Stimulated activated CD4-positive, alpha-beta T cell treated with anti-CD3 and anti-CD28 coated beads, Interleukin-4, amount 100 ng/mL, for 4 hours (primary cell): ENCODE measurements around the gene DOK1.

Source experiments
- DNase-seq, 2 experiments: peaks; one replicate each; pipeline ENCODE4 v3.0.0-alpha.2; 2020

The DOK1 gene

DNA sequence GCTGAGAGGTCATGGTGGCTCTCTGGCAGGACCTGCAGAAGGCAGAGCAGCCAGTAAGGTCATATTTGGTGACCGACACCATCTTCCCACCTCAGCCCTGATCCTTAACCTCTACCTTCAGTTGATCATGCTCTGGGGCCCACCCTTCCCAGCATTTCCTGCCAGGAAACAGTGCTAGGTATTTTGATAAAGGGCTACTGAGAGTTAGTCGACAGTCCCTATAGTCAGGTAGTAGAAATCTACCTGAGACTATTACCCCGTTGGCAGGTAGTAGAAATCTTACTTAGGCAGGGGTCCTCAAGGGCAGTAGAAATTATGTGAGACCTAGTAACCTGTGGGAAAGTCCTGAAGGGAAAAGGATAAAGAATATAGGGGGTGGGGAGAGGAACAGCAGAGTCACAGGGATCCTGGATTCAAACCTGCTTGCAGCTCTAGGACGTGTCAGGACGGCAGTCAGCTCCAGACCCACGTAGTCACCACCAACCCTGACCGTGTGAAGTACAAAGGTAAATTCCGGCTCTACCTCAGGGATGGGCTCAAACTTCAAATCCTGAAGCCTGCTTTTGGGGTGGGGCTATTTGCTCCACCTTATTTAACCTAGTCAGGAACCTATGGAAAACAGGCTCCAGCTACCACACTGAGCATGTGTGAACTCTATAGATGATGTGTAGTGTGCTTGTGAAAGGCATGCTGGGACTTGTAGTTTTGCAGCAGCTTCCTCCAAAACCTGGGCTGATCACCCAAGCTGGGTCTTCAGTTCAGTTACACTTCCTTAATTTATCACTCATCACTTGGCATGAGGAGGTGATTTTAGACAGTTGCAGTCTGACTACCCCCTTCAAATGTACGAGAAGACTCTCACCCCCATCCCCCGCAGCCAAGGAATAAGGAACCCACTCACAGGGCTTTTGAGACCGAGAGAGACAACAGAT is 28.5 kb upstream of the DOK1 start, which contains the start of gene DQX1:
TSS of gene DQX1 (minus strand) at position 515 of the 932 bp plus-strand sequence. CDS start at position 13, 502 bp downstream.
- no peak for DNase-seq

DNA sequence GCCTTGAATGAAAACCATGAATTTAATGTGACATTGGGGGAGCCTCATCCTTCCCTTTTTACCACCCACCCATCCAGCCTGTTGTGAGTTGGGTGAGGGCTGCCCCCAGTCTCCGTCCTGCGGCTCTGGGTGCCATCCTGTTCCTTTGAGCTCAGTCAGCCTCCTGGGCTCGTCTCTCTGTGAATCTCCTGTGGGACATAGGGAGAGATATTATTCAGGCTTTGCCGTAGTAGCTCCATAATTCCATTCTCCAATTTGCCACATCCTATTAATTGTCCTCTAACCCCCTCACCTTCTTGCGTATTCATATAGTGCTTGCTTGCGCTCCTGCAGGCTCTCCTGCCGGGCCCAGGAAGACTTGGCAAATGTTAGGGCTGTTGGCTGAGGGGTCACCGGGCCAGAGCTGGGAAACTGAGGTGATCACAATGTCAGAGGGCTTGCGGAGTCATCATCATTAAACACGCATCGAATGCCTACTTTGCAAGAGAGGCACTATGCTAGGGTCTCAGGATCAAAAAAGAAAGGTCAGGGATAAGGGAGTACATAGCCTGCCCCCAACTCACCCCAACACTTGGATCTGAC is 27.8 kb upstream of the DOK1 start:
- no peak for DNase-seq

DNA sequence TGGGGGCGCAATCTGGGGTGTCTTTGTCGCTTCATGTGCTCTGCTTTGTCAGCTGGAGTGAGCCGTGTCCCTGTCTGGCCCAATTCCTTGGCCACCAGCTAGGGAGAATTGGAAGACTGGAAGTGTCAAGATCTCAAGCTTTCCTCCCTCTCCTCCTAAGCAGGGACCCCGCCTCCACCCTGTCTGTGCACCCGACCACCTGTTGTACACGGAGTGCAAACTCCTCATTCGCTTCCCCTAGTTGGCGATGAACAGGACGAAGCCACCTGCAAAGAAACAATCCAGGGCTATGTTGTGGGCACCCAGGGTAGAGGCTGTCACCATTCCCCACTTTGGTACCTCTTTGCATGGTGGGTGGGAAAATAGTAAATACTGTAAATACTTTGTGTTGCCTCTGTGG is 26.8 kb upstream of the DOK1 start:
- DNase-seq, result no peak

DNA sequence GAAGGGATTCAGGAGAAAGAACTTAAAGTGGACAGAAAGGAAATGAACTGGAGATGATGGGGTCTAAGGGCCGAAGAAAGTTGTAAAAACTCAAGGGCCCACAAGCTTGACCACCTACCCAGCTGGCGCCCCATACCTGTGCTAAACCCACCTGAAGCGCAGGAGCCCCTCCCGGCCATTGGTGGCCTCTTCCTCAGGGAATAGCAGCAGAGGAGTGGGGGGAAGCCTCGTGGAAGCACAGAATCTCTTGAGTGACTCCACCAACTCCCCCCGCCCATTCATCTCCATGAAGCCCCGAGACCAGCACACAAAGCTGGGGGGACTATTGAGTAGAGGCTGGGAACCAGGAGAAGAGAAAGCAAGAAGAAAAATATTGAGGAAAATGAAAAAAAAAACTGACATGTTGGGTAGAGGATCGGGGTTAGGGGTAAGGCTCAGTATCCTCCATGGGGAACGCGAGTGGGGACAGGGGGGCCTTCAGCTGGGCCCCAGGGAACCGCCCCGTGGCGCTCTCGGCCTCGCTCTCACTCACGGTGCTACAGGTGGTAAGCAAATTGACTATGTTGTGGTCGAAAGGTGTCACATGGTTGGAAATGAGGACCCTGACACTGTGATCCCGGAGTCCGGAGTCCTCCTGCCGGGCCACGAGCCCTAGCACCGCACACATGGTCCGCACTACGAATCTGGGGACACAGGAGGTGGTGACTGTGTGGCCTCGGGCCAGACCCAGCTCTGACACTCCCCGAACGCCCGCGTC is 25.7 kb upstream of the DOK1 start:
- peak in 1 of 2 experiments; percentile 23 for DNase-seq

DNA sequence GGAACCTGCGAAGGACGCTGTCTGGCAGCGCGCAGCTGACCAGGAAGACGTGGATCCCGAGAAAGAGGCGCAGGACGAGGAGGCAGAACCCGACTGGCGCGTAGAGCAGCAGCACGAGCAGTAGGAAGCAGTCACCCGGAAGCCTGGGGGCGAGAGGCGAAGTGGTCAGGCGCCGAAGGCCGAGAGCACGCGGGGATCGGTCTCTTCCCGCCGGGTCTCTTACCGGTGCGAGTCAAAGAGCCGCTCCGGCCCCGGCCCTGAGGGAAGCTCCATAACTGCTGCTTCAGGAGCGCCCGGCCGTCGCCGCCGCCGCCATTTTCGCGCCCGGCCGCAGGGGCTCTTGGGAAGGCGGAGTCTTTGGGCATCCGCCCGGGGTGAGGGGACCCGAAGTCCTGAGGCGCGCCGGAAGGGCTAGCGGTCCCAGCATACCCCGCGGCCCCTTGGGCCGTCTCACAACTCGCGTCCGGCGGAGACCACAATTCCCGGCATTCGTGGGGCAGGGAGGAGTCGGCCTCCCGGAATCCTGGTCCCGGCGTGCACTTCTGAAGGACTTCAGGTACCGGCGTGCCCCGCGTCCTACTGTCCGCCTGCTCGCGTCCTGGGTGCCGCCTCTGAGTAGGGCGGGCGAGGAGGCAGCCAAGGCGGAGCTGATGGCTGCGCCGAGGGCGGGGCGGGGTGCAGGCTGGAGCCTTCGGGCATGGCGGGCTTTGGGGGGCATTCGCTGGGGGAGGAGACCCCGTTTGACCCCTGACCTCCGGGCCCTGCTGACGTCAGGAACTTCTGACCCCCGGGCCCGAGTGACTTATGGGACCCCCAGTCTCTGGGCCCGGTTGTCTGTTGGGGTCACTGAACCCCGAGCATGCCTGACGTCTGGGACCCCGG is 24.9 kb upstream of the DOK1 start, which contains the start of the genes AUP1 and HTRA2:
TSS of gene AUP1 (minus strand) at position 350 of the 882 bp plus-strand sequence. CDS start at position 273, 77 bp downstream.
TSS of gene HTRA2 (plus strand) at position 577 of the 882 bp plus-strand sequence. CDS start at position 651, 74 bp downstream.
- peak; percentile 84 to 87 for DNase-seq

DNA sequence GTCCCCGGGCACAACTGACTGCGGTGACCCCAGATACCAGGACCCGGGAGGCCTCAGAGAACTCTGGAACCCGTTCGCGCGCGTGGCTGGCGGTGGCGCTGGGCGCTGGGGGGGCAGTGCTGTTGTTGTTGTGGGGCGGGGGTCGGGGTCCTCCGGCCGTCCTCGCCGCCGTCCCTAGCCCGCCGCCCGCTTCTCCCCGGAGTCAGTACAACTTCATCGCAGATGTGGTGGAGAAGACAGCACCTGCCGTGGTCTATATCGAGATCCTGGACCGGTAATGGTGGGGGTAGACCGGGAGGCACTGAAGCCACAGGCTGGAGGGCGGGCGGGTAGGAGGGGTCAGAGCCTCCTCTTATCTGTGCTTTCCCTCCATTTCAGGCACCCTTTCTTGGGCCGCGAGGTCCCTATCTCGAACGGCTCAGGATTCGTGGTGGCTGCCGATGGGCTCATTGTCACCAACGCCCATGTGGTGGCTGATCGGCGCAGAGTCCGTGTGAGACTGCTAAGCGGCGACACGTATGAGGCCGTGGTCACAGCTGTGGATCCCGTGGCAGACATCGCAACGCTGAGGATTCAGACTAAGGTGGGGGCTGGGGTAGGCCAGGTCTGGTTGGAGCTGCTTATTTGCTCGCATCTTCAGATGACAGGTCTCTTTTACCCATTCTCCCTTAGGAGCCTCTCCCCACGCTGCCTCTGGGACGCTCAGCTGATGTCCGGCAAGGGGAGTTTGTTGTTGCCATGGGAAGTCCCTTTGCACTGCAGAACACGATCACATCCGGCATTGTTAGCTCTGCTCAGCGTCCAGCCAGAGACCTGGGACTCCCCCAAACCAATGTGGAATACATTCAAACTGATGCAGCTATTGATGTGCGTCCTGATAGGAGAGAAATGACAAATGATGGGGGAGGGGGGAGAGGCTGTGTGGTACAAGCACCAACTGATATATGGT is 24.0 kb upstream of the DOK1 start:
- peak; percentile 27 to 42 for DNase-seq

DNA sequence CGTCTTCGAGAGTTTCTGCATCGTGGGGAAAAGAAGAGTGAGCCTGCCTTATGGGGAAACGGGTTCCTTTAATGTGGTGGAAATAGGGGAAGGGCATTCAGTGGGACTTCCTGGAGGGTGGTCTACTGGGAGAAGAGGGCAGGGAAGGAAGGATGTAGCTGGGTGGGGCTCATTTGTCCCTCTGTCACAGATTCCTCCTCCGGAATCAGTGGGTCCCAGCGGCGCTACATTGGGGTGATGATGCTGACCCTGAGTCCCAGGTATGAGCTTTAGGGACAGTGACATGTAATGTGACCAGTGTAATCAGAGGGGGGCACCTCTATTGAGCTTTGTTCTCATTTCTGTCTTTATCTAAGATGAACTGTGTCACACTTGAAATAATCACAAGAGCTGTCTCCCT is 22.9 kb upstream of the DOK1 start:
- no peak for DNase-seq

DNA sequence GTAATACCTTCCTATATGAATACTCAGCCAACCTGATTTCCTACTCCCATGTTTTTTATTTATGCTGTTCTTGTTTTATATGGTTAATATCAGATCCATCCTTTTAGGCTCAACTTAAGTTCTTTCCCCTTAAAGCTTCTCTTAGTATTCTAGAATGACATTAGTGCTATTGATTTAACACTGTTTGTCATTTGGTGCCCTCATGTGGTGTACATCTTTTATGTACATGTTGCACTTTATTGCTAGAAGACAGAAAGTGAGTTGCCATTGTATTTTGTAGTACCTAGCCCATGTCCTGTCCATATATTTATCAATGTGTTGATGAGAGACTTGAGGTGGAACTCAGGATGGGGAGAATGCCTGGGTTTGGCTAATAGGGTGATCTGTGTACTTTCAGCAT is 22.3 kb upstream of the DOK1 start:
- DNase-seq, result no peak

DNA sequence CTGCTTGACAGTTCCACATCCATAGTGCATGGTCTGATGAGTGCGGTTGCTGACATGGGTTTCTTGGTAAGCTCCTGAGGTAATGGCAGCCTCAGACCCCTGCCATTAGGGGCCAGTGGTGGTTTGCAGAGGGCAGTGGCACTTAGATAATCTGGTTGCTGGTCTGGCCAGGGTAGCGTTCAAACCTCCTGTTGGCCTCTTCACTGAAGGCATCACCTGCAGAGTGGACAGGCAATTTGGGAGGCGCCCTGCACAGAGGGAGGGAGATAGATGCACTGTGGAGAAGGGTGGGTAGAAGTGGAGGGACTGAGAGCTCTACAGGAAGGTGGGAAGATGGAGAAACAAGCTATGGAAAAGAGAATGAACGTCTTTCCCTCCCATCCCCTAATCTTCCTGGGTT is 21.1 kb upstream of the DOK1 start:
- DNase-seq, result no peak

DNA sequence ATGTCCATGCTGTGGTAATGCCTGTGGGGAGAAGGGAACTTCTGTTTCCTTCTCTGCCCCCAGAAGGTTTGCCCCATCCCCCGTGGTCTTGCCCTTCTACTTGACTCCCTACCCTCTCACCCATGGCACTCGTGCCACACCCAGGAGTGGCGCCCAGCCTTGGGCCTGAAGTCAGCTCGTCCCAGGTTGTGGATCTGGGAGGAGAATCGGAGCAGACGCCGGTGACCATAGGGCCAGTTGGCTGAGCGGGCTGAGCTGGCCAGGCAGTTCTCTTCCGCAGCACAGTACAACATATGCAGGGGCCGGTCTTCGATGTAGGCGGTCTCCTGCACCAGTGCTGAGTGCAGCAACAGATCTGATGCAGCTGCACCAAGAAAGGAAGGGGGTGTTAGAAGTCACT is 20.1 kb upstream of the DOK1 start:
- DNase-seq, result no peak

DNA sequence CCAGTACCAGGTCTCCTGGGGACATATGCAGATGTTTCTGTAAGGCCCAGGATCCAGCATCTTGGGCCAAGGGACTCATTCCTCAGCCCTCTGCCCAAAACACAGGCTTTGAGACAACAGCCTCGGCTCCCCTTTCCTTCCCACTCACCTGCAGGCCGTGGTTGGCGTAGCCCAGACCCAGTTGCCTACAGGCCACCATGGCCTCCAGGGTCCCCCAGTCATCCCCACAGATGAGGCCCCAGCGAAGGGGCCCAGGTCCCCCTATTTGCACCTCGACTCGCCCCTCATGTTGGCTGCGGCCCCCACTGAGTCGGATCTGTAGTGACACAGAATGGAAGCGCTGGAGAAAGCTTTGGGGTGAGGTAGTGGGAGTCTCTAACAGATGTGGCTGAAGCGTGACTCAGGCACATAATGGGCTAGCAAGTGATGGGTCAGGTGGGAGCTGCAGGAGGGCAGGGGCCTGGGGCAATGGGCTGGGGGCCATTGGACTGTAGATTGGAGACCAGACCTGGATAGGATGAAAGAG is 19.0 kb upstream of the DOK1 start:
- DNase-seq, result no peak

DNA sequence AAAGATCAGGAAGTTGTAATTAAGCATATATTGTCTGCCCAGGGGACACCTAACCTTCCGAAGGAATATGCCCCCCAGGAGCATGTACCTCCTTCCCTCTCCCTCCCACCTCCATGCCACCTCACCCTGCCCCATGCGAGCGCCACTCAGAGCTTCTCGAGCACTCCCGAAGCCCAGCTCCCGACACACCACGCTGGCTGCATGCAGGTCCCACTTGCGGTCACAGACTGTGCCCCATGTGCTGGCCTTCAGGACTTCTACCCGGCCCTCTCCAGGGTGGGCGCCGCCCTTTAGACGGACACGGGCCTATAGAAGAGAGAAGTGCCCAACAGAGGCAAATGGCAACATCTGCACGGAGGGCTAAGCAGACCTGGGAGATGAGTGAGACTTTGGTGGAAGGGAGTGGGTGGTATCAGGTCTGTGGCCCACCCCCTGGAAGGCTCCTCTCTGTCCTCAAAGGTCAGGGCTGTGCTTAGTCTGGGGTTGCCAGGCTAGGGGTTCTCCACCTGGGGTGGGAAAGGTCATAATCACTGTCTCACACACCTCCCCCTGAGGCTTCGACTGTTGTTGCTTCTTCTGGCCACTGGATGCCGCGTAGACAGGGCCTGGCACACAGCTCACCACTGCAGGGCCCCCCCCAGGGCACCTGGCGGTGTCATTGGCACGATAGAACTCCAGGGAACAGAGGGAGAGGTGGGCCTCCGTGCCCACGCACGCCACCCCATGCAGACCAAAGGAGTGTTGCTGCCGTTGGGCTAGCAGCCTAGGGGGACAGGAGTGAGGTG is 18.2 kb upstream of the DOK1 start:
- DNase-seq, result no peak

DNA sequence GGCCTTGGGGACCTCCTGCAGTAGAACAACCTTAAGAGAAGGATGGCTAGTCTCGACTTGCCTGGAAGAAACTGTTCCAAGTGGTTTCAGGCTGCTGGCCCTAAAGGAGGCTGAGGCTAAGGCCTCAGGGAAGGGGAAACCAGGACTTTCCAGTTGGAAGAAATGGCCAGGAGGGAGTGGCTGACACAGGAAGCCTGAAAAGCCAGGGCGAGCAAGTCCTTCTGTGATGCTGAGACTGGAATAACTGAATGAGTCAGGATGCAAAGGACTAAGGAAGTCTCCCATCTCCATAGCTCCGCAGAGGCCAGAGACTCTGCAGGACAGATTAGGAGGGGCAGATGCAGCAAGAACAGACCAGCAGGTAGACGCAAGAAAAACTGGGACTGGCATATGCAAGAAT is 17.4 kb upstream of the DOK1 start:
- no peak for DNase-seq

DNA sequence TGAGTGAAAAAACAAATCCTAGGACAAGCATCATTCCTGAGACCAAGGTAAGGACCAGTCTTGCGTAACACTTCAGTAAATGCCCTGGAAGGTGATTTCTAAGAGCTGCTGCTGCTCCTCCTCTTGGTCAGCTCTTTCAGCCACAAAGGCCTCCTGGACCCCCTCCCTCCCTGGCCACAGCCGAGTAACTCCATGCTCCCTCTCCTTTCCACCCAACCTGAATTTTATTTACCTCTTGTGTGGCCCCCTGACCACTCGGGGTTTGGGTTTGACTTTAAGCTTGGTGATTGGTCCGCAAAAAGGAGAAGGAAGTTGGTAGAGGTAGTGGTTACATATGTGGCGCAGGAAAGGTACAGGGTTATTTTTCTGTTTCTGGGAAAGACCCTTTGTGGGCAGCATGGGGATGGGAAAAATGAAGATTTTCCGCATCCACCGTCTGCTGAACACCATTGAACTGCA is 15.6 kb upstream of the DOK1 start:
- no peak for DNase-seq

DNA sequence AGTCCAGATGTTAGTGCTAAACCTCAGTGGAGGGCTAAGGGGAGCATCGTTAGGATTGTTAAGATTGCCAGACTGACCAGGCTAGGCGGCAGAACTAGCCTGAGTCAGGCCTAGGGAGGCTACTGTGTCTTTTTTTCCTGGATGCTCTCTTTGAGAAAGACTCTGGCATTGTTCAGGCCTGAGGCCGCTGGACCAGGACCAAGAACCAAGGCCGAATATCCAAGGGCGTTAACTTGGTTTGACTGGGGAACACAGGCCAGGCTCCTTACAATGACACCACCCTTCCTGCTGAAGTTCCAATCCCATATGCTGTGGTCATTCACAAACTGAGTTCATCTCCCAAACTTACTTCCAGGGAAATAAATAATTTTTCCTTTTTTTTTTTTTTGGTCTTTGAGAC is 14.2 kb upstream of the DOK1 start:
- no peak for DNase-seq

DNA sequence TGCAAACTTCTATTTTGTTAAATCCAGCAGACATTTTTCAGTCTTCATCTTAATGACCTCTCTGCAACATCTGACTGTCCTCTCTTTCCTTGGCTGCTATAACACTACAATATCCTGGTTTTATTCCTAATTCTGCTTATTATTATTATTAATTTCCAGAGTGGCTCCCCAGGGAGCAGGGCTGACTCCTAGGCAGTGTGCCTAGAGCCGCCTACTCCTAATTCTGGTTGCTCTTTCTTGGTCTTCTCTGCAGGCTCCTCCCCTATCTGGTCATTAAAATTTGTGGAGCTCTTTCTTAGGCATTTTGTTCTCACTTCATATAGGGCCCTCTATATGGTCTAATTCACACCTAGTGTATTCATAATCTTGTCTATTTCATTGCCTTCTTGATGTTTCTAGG is 11.5 kb upstream of the DOK1 start:
- DNase-seq, result no peak

DNA sequence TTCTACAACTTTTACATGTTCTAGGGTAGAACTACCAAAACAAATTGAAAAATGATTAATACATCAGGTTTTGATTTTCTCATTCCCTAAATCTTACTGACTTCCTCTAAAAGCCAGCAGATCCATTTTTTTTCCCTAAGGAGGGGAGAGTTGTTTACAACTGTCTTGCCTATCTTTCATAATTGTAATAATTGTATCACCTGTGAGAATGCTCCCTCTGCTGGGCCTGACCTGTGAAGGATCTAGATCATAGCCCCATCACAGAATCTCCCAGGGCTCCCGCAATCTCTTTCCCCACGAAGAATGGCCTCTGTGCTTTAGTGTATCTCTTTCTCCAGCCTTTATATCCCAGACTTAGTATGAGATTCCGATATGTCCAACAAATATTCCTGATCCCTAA is 9.9 kb upstream of the DOK1 start:
- DNase-seq, result no peak

DNA sequence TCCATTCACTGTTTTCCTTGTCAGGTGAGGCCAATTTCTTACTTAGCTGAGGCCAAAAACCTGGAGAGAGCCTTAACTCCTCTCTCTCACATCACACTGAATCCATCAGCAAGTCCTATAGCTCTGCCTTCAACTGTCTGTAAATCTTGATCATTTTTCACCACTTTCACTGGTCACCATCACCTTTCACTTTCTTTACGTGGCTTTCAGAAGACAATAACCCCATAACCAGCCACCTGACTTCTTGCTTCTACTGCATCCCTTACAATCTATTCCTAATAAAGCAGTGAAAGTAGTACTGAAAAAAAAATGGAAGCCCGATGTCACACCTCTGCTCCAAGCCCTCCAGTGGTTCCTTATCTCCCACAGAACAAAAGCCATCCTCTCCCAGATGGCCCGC is 8.5 kb upstream of the DOK1 start:
- no peak for DNase-seq

DNA sequence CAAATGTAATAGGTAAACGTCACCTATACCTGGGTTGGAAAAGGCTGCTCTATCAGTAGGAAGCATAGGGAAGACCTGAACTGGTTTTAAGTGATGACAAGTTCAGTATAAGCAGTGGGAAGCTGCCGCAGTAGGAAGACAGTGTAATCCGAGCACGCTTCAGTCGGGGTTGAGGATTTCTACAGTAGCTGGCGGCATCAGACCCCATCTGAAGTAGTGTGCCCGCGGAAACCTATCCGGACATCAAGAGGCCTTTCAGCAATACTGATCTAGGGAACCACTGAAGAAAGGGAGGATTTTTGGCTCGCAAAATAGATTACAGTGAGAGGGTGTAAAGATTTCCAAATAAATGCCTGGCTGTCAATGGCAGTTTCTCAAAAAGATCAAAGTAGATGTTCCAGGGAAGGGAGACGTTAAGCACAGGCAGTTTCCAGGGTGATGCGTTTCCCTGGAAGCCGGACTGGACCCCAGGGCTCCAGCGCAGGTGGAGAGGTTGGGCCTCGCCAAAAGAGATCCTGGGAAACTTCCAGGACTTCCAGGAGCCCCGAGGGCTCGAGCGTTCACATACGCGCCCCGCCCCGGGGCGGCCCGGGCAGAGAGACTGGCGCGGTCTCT is 6.1 kb upstream of the DOK1 start:
- DNase-seq, result no peak
